CD4-positive, alpha-beta T cell (primary cell): ENCODE results near the gene CLEC18B. TPM values are rescaled to one million over a fixed set of nuclear protein-coding genes. Genes with fewer than 3 reads are reported as not detected.

Experiments used
- ATAC-seq: fragments of 200-7000 bp; cut with Tn5 transposase; one replicate; pipeline ENCODE4 v1.10.0; 2022; ENCODE audit warnings: mild to moderate bottlenecking; ENCODE audit not compliant: poor library complexity
- CTCF ChIA-PET: fragments of 350-600 bp; sonication (Branson Sonifier 250); formaldehyde crosslinking; loops from one replicate; lab custom pipeline; 2021; ENCODE audit warnings: antibody characterized with exemption, inconsistent platforms; lab: Charles Lee
- POLR2A ChIA-PET: fragments of 350-600 bp; sonication (Branson Sonifier 250); formaldehyde crosslinking; loops from one replicate; lab custom pipeline; 2021; ENCODE audit warnings: antibody characterized with exemption, inconsistent platforms; lab: Charles Lee
- DNase-seq, 14 experiments: peaks; one replicate each; pipeline ENCODE4 v3.0.0-alpha.2; 2013 to 2020; ENCODE audit warnings: mixed read lengths in 2 of 14
- H3K27ac ChIP-seq, 2 donors: one replicate each; pipeline versions ENCODE4 v1.5.1 to v1.7.0; 2013; ENCODE audit warnings: low read length in 2 of 2, low read depth in 1 of 2, mild to moderate bottlenecking in 1 of 2
- H3K27me3 ChIP-seq, 2 experiments: 1 replicate in 1 of 2; 2 replicates in 1 of 2; pipeline versions ENCODE4 v1.6.1 to v1.7.0; 2013; ENCODE audit warnings: low read length in 2 of 2, control low read depth in 1 of 2, mild to moderate bottlenecking in 1 of 2, moderate library complexity in 1 of 2; ENCODE audit not compliant: insufficient read depth in 2 of 2, control insufficient read depth in 1 of 2
- H3K36me3 ChIP-seq: one replicate; pipeline ENCODE4 v1.6.1; 2013; ENCODE audit warnings: low read length, control low read depth; ENCODE audit not compliant: insufficient read depth
- H3K4me1 ChIP-seq: one replicate; pipeline ENCODE4 v1.6.1; 2013; ENCODE audit warnings: low read length, control low read depth; ENCODE audit not compliant: insufficient read depth
- H3K4me3 ChIP-seq: one replicate; pipeline ENCODE4 v1.5.1; 2013; ENCODE audit warnings: mild to moderate bottlenecking, low read length, moderate library complexity
- H3K9me3 ChIP-seq, 2 experiments: 1 replicate in 1 of 2; 2 replicates in 1 of 2; pipeline versions ENCODE4 v1.6.1 to v1.7.0; 2013; ENCODE audit warnings: low read length in 2 of 2, mild to moderate bottlenecking in 2 of 2, control low read depth in 1 of 2, moderate library complexity in 1 of 2; ENCODE audit not compliant: control insufficient read depth in 1 of 2, insufficient read depth in 1 of 2
- H3K27ac Mint-ChIP-seq: one replicate; pipeline ENCODE4 v1.8.0; 2020; ENCODE audit warnings: mixed read lengths
- H3K27me3 Mint-ChIP-seq: one replicate; pipeline ENCODE4 v1.8.0; 2021; ENCODE audit warnings: mixed read lengths
- H3K36me3 Mint-ChIP-seq: one replicate; pipeline ENCODE4 v1.8.0; 2021; ENCODE audit warnings: low read depth, mixed read lengths
- H3K4me1 Mint-ChIP-seq: one replicate; pipeline ENCODE4 v1.8.0; 2021; ENCODE audit warnings: low read depth, mixed read lengths
- H3K4me3 Mint-ChIP-seq: one replicate; pipeline ENCODE4 v1.8.0; 2020; ENCODE audit warnings: mild to moderate bottlenecking, mixed read lengths
- H3K9me3 Mint-ChIP-seq: one replicate; pipeline ENCODE4 v1.8.0; 2020; ENCODE audit warnings: mixed read lengths
- intact Hi-C, 2 experiments: fragments of 100-400 bp; cut with DNase I in 1 of 2; cut with micrococcal nuclease in 1 of 2; formaldehyde crosslinking; loops; one replicate each; pipeline versions ENCODE4 v1.15.1 to v1.9.0; 2023 to 2025; cut with DNase I, micrococcal nuclease
- total RNA-seq, 174 experiments: library from RNA in 2 of 174; stranded (reverse) in 2 of 174; gene quantifications; one replicate each; pipeline ENCODE4 v1.2.3 and lab custom pipeline; 2021 to 2026
- TF ChIP-seq, protein P1 (sequence below): fragments of 200-600 bp; IDR thresholded peaks from one replicate; pipeline ENCODE4 v1.8.0; 2022; ENCODE audit warnings: antibody characterized with exemption, mild to moderate bottlenecking

The CLEC18B gene
- total RNA-seq, 2 experiments from 2014 or later: 1.1 TPM

DNA sequence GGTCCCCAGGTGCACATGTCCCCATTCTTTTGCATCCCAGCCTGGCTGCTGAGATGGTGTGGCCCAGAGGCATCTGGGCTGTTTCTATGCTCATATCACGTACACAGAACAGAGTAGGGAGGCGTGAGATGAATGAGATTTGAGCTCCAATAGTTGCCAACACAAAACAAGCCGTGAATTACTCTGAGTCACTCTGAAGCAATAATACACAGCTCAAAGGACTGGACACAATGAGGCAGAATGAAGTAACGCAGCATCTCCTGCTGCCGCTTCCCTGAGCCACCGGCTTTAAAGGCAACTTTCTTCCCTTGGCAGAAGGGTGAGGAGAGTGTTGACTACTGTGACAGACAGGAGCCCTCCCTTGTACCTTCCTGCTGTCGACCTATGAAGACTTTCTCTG lies 33.9 kb upstream of the CLEC18B start:
- Histone ChIP-seq H3K9me3 (no peaks in the 10 kb centered on the region), H3K36me3 (peaks cover 71% of the 10 kb centered on the region), H3K27me3 (no peaks in the 10 kb centered on the region), H3K27ac (no peak overlapping the region), H3K4me1 (no peaks in the 10 kb centered on the region), H3K4me3 (no peak overlapping the region)
- H3K4me1 Mint-ChIP-seq: no peaks in the 10 kb centered on the region
- no peaks in the 10 kb centered on the region for H3K9me3 Mint-ChIP-seq
- ATAC-seq (no peak), DNase-seq (no peak)
- intact Hi-C loops: no loop called here
- H3K27me3 Mint-ChIP-seq: no peaks in the 10 kb centered on the region
- H3K4me3 Mint-ChIP-seq: no peak overlapping the region
- peaks cover 89% of the 10 kb centered on the region for H3K36me3 Mint-ChIP-seq
- ChIA-PET POLR2A (no interaction called here), CTCF (interaction anchor here (1.0 kb wide), 1 partner anchor 14 kb away, joined by 3 read pairs; no protein-coding TSS in a partner anchor)
- TF ChIP-seq, protein P1, sequence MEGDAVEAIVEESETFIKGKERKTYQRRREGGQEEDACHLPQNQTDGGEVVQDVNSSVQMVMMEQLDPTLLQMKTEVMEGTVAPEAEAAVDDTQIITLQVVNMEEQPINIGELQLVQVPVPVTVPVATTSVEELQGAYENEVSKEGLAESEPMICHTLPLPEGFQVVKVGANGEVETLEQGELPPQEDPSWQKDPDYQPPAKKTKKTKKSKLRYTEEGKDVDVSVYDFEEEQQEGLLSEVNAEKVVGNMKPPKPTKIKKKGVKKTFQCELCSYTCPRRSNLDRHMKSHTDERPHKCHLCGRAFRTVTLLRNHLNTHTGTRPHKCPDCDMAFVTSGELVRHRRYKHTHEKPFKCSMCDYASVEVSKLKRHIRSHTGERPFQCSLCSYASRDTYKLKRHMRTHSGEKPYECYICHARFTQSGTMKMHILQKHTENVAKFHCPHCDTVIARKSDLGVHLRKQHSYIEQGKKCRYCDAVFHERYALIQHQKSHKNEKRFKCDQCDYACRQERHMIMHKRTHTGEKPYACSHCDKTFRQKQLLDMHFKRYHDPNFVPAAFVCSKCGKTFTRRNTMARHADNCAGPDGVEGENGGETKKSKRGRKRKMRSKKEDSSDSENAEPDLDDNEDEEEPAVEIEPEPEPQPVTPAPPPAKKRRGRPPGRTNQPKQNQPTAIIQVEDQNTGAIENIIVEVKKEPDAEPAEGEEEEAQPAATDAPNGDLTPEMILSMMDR: no peak
- no peak overlapping the region for H3K27ac Mint-ChIP-seq

DNA sequence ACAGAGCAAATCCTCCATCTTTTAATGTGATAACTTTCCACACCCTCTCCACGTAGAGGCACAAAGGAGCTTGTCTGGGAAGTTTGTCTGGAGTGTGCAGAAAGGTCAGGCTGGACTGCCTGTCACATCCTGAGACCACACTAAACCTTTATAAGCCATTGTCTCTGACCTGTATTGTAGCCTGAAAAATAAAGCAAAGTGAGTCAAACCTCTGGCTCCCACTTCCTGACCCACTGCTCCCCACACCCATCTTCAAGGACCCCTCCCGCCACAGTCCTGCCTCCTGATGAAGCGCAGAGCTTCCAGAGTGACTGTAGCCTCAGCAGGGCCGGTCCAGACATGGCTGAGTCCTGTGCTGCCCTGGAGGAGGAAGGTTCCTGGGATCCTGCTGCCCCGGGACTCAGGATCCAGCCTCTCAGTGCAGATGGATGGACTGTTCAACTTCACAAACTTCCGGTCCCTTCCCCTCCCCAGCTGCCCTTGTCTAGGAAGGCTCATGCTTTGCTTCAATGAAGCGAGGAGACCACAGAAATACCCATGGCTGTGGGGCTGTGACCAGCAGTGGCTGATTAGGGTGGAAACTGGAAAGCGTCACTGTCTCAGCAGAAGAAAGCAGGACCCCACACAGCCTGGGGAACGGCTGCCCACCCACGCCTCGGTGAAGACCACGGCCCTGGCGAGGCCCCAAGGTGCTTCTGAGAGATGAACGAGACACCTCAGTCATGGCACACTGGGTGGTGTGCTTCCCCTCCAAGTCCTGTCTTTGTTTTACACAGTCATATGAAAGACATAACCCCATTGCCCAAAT lies 30.9 kb upstream of the CLEC18B start:
- peaks cover 87% of the 10 kb centered on the region for H3K36me3 Mint-ChIP-seq
- H3K4me1 Mint-ChIP-seq: no peaks in the 10 kb centered on the region
- intact Hi-C loops: no loop called here
- no peak overlapping the region for H3K27ac Mint-ChIP-seq
- Histone ChIP-seq H3K4me1 (no peaks in the 10 kb centered on the region), H3K36me3 (peaks cover 76% of the 10 kb centered on the region), H3K27me3 (no peaks in the 10 kb centered on the region), H3K4me3 (no peak overlapping the region), H3K27ac (no peak overlapping the region), H3K9me3 (no peaks in the 10 kb centered on the region)
- no peaks in the 10 kb centered on the region for H3K27me3 Mint-ChIP-seq
- POLR2A ChIA-PET: no interaction called here
- ATAC-seq (no peak), DNase-seq (no peak)
- H3K9me3 Mint-ChIP-seq: no peaks in the 10 kb centered on the region
- H3K4me3 Mint-ChIP-seq: no peak overlapping the region
- CTCF ChIA-PET: no interaction called here
- TF ChIP-seq, protein P1: no peak

DNA sequence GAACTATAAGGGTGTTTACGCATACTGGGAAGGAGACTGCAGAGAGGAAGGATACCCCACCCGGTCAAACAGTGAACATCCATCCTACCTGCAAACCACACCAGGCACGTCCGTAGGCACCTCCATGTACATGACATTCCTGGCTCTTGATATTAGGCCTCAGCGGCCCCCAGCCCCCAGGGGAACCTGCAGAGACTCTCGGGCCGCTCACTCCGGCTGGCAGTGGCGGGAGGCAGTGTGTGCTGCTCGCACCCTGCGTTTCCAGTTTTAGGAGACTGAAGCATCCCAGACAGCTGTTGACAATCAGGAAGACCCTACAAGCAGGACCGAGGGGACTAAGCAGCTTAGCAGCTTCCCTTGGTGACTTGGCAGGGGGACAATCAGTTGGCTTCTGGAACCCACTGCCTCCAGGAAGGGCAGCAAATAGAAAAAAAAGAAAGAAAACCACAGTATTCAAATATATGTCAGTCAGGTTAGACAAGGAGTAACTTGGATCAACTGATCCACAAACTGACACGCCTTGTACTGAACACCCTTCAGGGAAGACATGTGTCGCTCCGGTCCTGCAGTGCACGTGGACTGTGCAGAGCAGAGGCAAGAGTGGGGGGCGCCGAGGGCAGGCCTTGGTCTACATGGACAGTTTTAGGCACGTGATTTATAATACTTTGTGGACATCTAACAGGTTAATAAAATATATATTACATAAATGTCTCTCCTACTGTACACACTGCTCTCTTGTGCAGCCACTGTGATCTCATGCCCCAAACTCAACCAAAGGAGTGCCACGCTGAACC lies 29.9 kb upstream of the CLEC18B start:
- Histone ChIP-seq H3K27me3 (no peaks in the 10 kb centered on the region), H3K36me3 (peaks cover 73% of the 10 kb centered on the region), H3K9me3 (no peaks in the 10 kb centered on the region), H3K4me1 (no peaks in the 10 kb centered on the region), H3K27ac (no peak overlapping the region), H3K4me3 (no peak overlapping the region)
- CTCF ChIA-PET: no interaction called here
- peaks cover 84% of the 10 kb centered on the region for H3K36me3 Mint-ChIP-seq
- intact Hi-C loops: no loop called here
- H3K27ac Mint-ChIP-seq: no peak overlapping the region
- no peak overlapping the region for H3K4me3 Mint-ChIP-seq
- H3K9me3 Mint-ChIP-seq: no peaks in the 10 kb centered on the region
- POLR2A ChIA-PET: no interaction called here
- DNase-seq (no peak), ATAC-seq (no peak)
- no peaks in the 10 kb centered on the region for H3K27me3 Mint-ChIP-seq
- TF ChIP-seq, protein P1: no peak
- H3K4me1 Mint-ChIP-seq: no peaks in the 10 kb centered on the region
